Measurements from ENCODE around the gene FOXP1. TPM values are rescaled to one million over a fixed set of nuclear protein-coding genes. Genes with fewer than 3 reads are reported as not detected.

The FOXP1 gene
- total and polyA plus RNA-seq, 9 of the 15 experiments (the other 6 are each of a cell fraction or from before 2014, with no cell fraction given), result 7.7 to 34.5 (median 13.7) TPM

DNA sequence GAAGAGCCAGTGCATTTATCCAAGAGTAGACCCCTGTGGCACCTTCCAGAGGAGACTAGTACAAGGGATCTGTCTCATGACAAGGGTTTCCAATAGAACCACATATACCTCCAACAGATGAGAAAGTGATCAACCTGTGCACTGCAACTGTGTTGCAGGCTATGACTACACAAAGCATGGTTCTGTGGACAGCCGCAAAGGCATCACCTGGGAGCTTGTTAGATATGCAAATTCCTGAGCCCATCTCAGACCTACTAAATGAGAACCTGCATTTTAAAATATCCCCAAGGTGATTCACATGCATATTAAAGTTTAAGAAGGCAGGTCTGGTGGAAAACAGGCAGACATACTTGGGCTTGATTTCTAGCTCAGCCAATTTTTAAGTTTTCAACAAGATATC is 368.7 kb downstream of the FOXP1 start (continued):
- TF ChIP-seq DIDO1 (tag; IDR thresholded peaks at IDR 0.05; ENCODE audit: low read depth) (no peak), ZNF197 (CRISPR knock-in tag; IDR thresholded peaks at IDR 0.05; ENCODE audit: low read depth) (no peak)
- TF ChIP-seq, protein P1, sequence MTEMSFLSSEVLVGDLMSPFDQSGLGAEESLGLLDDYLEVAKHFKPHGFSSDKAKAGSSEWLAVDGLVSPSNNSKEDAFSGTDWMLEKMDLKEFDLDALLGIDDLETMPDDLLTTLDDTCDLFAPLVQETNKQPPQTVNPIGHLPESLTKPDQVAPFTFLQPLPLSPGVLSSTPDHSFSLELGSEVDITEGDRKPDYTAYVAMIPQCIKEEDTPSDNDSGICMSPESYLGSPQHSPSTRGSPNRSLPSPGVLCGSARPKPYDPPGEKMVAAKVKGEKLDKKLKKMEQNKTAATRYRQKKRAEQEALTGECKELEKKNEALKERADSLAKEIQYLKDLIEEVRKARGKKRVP (CRISPR knock-in tag; IDR thresholded peaks at IDR 0.05), result no peak

GRCh38 chr3:71214016-71214415 is 369.5 kb downstream of the FOXP1 start:
- BruUV-seq (replicated peaks), result no TSS peak
- Histone ChIP-seq H4K20me1 (replicated peaks; ENCODE audit: control insufficient read depth, insufficient read depth, low read length) (no peaks in the 10 kb centered on the region), H3K27ac (ENCODE audit: extremely low read depth, low read depth, low read length) (no peak overlapping the region), H3K36me3 (ENCODE audit: control insufficient read depth, insufficient read depth, low read length) (no peaks in the 10 kb centered on the region), H3K9me1 (ENCODE audit: control insufficient read depth, insufficient read depth, low read length) (no peaks in the 10 kb centered on the region), H3K4me2 (ENCODE audit: insufficient read depth, low read length) (no peak overlapping the region), H2AFZ (ENCODE audit: low read depth, low read length) (no peak overlapping the region), H3K27me3 (ENCODE audit: control insufficient read depth in 2 of 2, insufficient read depth in 2 of 2, low read length in 2 of 2) (no peaks in the 10 kb centered on the region), H3K79me2 (ENCODE audit: control insufficient read depth, insufficient read depth, low read length) (no peaks in the 10 kb centered on the region), H3K9me3 (replicated peaks; ENCODE audit: control insufficient read depth, insufficient read depth, low read depth, low read length) (no peaks in the 10 kb centered on the region), H3K4me3 (no peak overlapping the region), H3K4me1 (replicated peaks in 1 of 2; ENCODE audit: control insufficient read depth in 2 of 2, insufficient read depth in 2 of 2, low read length in 2 of 2) (peaks cover 0 to 6% of the 10 kb centered on the region in 2 experiments; a peak in 3 of 5 replicates), H3K9ac (ENCODE audit: insufficient read depth in 1 of 2, low read depth in 2 of 2, low read length in 2 of 2) (no peak overlapping the region; a peak in 1 of 4 replicates)
- in situ Hi-C loops (cut with MboI), result no loop called here
- ATAC-seq, result peak; percentile 50; the same call in 2 of the 3 replicates
- DNase-seq (ENCODE audit: extremely low read depth in 1 of 4, low spot score in 3 of 4), result peak in 1 of 4 experiments; percentile 38
- intact Hi-C loops (cut with micrococcal nuclease), result no loop called here
- CTCF ChIA-PET (ENCODE audit: low intra/inter-chr PET ratio), result no interaction called here
- POLR2A ChIA-PET, result no interaction called here
- peak; percentile 11 for FAIRE-seq
- WGBS (ENCODE audit: insufficient coverage, low coverage, missing lambda C conversion rate), result 20% methylated on average over 4 of the region's 4 CpGs
- TF ChIP-seq POU5F1 (IDR thresholded peaks at IDR 0.05; ENCODE audit: borderline replicate concordance, low read depth, low read length, partially characterized antibody) (no peak), NR2C2 (CRISPR knock-in tag; IDR thresholded peaks at IDR 0.05) (no peak), NR2C2 (tag; IDR thresholded peaks at IDR 0.05) (no peak), SPI1 (IDR thresholded peaks at IDR 0.05; ENCODE audit: borderline replicate concordance, low read depth, low read length) (peak; percentile 22; the same call in 1 of the 2 replicates)
